Choroid plexus epithelial cell (primary cell): ENCODE data around the gene TBX1.

Source experiments
- DNase-seq: peaks from one replicate; pipeline ENCODE4 v3.0.0-alpha.2; 2010; ENCODE audit warnings: low read depth
- H3K4me3 ChIP-seq: 2 replicates; pipeline ENCODE4 v1.5.1; 2011; ENCODE audit warnings: low read depth, mild to moderate bottlenecking, control low read depth, low read length, moderate library complexity
- TF ChIP-seq, protein P1 (sequence below): conservative IDR thresholded peaks from 2 replicates; pipeline ENCODE4 v1.5.1; 2011; ENCODE audit warnings: low read depth, mild to moderate bottlenecking, control low read depth, inconsistent platforms, low read length, moderate library complexity

TBX1 gene

DNA sequence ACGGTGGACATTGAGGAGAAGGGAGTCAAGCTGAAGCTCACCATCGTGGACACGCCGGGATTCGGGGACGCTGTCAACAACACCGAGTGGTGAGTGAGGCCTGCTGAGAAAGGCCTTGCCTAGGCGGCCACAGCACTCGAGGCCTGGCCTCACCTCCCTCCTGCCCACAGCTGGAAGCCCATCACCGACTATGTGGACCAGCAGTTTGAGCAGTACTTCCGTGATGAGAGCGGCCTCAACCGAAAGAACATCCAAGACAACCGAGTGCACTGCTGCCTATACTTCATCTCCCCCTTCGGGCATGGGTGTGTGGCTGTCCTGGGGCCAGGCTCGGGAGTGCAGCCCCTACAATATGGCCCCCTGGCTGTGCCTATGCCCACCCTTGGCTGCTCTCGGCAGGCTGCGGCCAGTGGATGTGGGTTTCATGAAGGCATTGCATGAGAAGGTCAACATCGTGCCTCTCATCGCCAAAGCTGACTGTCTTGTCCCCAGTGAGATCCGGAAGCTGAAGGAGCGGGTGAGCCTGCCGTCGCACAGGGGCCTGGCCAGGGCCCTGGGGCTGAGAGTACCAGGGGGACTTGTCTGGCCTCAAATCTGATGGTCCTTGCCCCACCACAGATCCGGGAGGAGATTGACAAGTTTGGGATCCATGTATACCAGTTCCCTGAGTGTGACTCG, 40.3 kb upstream of the TBX1 start:
- H3K4me3 ChIP-seq, result no peak overlapping the region
- no peak for DNase-seq
- TF ChIP-seq, protein P1, sequence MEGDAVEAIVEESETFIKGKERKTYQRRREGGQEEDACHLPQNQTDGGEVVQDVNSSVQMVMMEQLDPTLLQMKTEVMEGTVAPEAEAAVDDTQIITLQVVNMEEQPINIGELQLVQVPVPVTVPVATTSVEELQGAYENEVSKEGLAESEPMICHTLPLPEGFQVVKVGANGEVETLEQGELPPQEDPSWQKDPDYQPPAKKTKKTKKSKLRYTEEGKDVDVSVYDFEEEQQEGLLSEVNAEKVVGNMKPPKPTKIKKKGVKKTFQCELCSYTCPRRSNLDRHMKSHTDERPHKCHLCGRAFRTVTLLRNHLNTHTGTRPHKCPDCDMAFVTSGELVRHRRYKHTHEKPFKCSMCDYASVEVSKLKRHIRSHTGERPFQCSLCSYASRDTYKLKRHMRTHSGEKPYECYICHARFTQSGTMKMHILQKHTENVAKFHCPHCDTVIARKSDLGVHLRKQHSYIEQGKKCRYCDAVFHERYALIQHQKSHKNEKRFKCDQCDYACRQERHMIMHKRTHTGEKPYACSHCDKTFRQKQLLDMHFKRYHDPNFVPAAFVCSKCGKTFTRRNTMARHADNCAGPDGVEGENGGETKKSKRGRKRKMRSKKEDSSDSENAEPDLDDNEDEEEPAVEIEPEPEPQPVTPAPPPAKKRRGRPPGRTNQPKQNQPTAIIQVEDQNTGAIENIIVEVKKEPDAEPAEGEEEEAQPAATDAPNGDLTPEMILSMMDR, result no peak

DNA sequence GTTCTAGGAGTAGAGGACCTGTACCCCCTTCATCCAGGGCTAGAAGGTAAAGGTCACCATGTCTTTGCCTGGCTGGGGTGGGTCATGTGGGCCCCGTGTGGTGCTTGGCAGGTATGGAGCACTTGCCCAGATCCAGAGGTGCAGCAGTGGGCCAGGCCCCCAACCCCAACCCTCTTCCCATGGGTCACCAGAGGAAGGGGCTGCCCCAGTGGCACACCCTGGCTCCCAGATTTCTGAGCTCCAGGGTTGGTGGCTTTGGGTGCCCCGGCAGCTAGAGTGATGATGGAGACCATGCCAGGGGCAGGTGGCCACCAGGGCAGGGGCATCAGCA, 39.6 kb upstream of the TBX1 start:
- H3K4me3 ChIP-seq, result no peak overlapping the region
- TF ChIP-seq, protein P1, result no peak
- no peak for DNase-seq

DNA sequence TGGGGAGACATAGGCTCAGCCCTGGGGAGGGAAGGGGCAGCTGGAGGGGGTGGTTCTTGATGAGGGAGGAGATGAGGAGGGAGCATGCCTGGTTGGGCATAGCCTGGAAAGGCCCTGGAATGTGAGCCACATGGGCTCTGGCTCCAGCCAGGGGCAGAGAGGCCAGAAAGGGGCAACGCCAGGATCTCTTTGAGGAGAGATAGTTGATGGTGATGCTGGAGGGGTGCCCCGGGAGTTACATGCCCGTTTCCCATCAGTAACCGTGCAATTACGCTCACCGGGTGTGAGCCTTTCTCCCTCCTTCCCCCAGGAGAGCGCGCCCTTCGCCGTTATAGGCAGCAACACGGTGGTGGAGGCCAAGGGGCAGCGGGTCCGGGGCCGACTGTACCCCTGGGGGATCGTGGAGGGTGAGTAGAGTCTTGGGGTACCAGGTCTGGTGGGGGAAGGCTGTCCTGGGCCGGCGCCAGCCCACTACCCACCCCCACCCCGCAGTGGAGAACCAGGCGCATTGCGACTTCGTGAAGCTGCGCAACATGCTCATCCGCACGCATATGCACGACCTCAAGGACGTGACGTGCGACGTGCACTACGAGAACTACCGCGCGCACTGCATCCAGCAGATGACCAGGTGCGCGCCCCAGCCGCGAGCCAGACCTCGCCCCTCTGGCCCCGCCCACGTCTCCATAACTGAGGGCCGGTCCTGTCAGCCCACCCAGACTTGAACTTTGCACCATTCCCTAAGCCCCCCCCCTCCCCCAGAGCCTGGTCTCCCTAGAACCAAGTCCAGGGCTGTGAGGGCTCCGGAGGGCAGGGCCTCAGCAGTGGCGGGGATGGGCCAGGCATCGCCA, 39.0 kb upstream of the TBX1 start:
- TF ChIP-seq, protein P1, result no peak
- DNase-seq, result no peak
- no peak overlapping the region for H3K4me3 ChIP-seq

DNA sequence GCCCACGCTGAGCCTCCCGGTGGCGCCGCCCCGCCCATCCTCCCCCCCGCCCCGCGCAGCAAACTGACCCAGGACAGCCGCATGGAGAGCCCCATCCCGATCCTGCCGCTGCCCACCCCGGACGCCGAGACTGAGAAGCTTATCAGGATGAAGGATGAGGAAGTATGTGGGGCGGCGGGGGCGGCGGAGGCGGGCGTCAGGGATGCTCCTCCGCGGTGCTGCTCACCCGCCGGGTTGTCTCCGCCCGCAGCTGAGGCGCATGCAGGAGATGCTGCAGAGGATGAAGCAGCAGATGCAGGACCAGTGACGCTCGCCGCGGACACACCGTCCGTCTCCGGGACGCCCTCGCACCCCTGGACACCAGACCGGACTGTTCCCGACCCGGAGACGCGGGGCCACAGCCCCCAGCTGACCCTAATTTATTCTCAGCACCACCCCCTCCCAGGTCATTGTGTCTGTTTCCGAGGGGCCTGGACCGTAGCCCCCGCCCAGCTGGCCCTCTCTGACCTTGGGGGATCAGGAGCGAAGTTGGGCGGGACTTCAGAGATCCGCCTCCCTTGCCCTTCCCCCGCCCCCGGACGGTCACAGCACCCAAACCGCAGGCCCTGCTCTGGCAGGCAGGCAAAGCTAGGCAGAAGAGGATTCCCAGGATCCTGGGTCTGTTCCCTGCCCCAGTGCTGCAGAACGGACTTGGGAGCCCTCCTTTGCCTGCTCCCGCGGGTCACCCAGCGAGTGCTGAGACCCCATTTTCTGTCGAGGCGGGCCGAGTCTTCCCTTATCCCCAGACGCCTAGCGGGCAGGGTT, 38.2 kb upstream of the TBX1 start:
- TF ChIP-seq, protein P1, result no peak
- H3K4me3 ChIP-seq, result no peak overlapping the region
- no peak for DNase-seq

DNA sequence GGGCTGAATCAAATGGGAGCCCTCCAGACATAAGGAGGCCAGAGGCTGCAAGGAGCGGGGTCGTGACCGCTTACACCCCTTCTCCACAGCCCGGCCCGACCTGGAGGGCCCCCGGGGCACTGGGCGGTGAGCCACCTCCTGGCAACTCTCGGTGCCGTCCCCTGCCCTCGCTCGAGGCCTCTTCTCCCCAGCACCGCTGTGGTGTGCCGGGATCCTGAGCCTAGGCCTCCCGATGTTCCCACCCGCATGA, 37.7 kb upstream of the TBX1 start:
- DNase-seq, result no peak
- TF ChIP-seq, protein P1, result no peak
- no peak overlapping the region for H3K4me3 ChIP-seq

DNA sequence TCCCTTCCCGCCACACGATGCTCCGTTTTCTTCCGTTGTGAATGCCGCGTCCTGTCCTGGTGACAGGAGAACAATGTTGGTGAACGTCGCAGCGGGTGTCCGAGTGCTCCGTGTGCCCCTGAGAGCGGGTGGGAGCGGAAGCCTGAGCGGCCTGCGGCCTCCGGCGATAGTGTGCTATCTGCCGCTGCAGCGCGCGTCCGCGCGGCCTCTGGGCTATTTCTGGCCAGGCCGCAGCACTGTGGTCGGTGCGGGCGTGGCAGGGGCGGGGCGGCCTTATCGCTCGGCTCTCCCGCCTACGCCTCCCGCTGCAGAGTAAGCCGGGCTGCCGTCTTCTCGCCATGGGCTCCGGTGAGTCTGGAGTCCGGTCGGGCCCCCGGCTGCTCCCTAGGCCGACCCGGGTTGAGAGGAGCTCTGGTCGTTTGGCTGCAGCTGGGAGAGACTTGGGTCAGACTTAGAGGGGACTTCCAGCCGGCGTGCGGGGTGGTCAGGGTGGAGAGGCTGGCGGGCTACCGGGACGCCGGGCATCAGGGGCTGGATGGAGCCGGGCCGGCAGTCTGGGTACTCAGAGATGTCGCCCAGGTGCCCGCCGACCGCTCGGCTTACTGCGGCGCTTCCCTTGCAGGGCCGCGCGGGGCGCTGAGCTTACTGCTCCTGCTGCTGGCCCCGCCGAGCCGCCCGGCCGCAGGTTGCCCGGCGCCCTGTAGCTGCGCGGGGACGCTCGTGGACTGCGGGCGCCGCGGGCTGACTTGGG, 37.2 kb upstream of the TBX1 start, which contains the start of gene GP1BB:
TSS of gene GP1BB (plus strand) at position 308 of the 751 bp plus-strand sequence. CDS start at position 339, 31 bp downstream.
- TF ChIP-seq, protein P1, result no peak
- no peak within 1 kb of the TSS for H3K4me3 ChIP-seq

More for the DNA sequence above, 37.2 kb upstream of the TBX1 start, which contains the start of gene GP1BB:
- DNase-seq, result peak; percentile 18
